ENCODE measurements around the gene CASK. TPM values are rescaled to one million over a fixed set of nuclear protein-coding genes. Genes with fewer than 3 reads are reported as not detected.

Gene CASK
- total RNA-seq, 1 donor = 55.4 TPM

- no peaks in the 10 kb centered on the region for H4K20me1 ChIP-seq (ENCODE audit: insufficient read depth, low read length)
- no peaks in the 10 kb centered on the region for H3K27me3 ChIP-seq (ENCODE audit: insufficient read depth, low read length)
- no peak overlapping the region for H2AFZ ChIP-seq (ENCODE audit: low read length)
- H3K9me3 ChIP-seq (ENCODE audit: low read depth, low read length) = no peaks in the 10 kb centered on the region
- no peak overlapping the region for H3K4me2 ChIP-seq (ENCODE audit: insufficient read depth, low read length)
- no peaks in the 10 kb centered on the region for H3K36me3 ChIP-seq (ENCODE audit: insufficient read depth, low read length)
- H3K79me2 ChIP-seq (ENCODE audit: insufficient read depth, low read length) = peaks cover 3% of the 10 kb centered on the region
- H3K4me1 ChIP-seq (ENCODE audit: insufficient read depth, low read length) = no peaks in the 10 kb centered on the region
- DNase-seq (ENCODE audit: insufficient read length, low spot score, missing footprints) = no peak
- no peak for TF ChIP-seq CTCF (IDR thresholded peaks at IDR 0.05; ENCODE audit: extremely low read depth, low read depth, low read length)
- no peak overlapping the region for H3K4me3 ChIP-seq (ENCODE audit: insufficient read depth, low read length)
- no peak overlapping the region for H3K27ac ChIP-seq (ENCODE audit: low read depth, low read length)
Observed at GRCh38 chrX:41877167-41877566, 46.2 kb downstream of the CASK start.

DNA sequence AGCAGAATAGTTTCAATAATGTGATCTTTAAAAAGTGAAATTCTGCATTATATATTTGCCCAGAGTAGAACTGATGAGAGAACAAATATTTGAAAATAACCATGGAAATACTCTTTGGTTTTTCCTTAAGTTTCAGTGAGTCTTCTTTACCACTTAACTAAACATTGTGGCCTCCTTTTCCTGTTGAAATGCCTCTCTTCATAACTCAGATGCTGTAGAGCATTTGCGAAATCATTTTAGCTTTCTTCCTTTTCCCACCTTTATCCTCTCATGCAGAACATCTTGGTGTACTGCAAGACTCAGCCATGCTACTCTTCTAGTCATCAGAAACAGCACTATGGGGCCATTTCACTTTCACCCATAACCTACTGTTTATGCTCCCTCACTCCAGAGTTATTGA lies 48.2 kb downstream of the CASK start:
- TF ChIP-seq CTCF (IDR thresholded peaks at IDR 0.05; ENCODE audit: extremely low read depth, low read depth, low read length) = no peak
- H2AFZ ChIP-seq (ENCODE audit: low read length) = no peak overlapping the region
- no peak overlapping the region for H3K4me2 ChIP-seq (ENCODE audit: insufficient read depth, low read length)
- no peaks in the 10 kb centered on the region for H4K20me1 ChIP-seq (ENCODE audit: insufficient read depth, low read length)
- H3K4me1 ChIP-seq (ENCODE audit: insufficient read depth, low read length) = no peaks in the 10 kb centered on the region
- no peak for DNase-seq (ENCODE audit: insufficient read length, low spot score, missing footprints)
- no peaks in the 10 kb centered on the region for H3K36me3 ChIP-seq (ENCODE audit: insufficient read depth, low read length)
- H3K9me3 ChIP-seq (ENCODE audit: low read depth, low read length) = no peaks in the 10 kb centered on the region
- no peak overlapping the region for H3K4me3 ChIP-seq (ENCODE audit: insufficient read depth, low read length)
- no peaks in the 10 kb centered on the region for H3K27me3 ChIP-seq (ENCODE audit: insufficient read depth, low read length)
- H3K79me2 ChIP-seq (ENCODE audit: insufficient read depth, low read length) = peaks cover 3% of the 10 kb centered on the region
- H3K27ac ChIP-seq (ENCODE audit: low read depth, low read length) = no peak overlapping the region

GRCh38 chrX:41870719-41871151 lies 52.6 kb downstream of the CASK start:
- Histone ChIP-seq H3K79me2 (ENCODE audit: insufficient read depth, low read length) (no peaks in the 10 kb centered on the region), H4K20me1 (ENCODE audit: insufficient read depth, low read length) (no peaks in the 10 kb centered on the region), H3K4me3 (ENCODE audit: insufficient read depth, low read length) (no peak overlapping the region), H3K4me2 (ENCODE audit: insufficient read depth, low read length) (no peak overlapping the region), H3K27ac (ENCODE audit: low read depth, low read length) (no peak overlapping the region), H3K4me1 (ENCODE audit: insufficient read depth, low read length) (no peaks in the 10 kb centered on the region), H2AFZ (ENCODE audit: low read length) (no peak overlapping the region), H3K36me3 (ENCODE audit: insufficient read depth, low read length) (no peaks in the 10 kb centered on the region), H3K27me3 (ENCODE audit: insufficient read depth, low read length) (no peaks in the 10 kb centered on the region), H3K9me3 (ENCODE audit: low read depth, low read length) (no peaks in the 10 kb centered on the region)
- no peak for DNase-seq (ENCODE audit: insufficient read length, low spot score, missing footprints)
- TF ChIP-seq CTCF (IDR thresholded peaks at IDR 0.05; ENCODE audit: extremely low read depth, low read depth, low read length) = no peak

- Histone ChIP-seq H4K20me1 (ENCODE audit: insufficient read depth, low read length) (no peaks in the 10 kb centered on the region), H3K79me2 (ENCODE audit: insufficient read depth, low read length) (no peaks in the 10 kb centered on the region), H3K9me3 (ENCODE audit: low read depth, low read length) (no peaks in the 10 kb centered on the region), H2AFZ (ENCODE audit: low read length) (no peak overlapping the region), H3K27ac (ENCODE audit: low read depth, low read length) (no peak overlapping the region), H3K36me3 (ENCODE audit: insufficient read depth, low read length) (no peaks in the 10 kb centered on the region), H3K4me2 (ENCODE audit: insufficient read depth, low read length) (no peak overlapping the region), H3K27me3 (ENCODE audit: insufficient read depth, low read length) (no peaks in the 10 kb centered on the region), H3K4me3 (ENCODE audit: insufficient read depth, low read length) (no peak overlapping the region), H3K4me1 (ENCODE audit: insufficient read depth, low read length) (no peaks in the 10 kb centered on the region)
- TF ChIP-seq CTCF (IDR thresholded peaks at IDR 0.05; ENCODE audit: extremely low read depth, low read depth, low read length) = no peak
- no peak for DNase-seq (ENCODE audit: insufficient read length, low spot score, missing footprints)
Observed at GRCh38 chrX:41868392-41868977, 54.9 kb downstream of the CASK start.

All from osteoblast (primary cell).